Mononuclear cell (primary cell): ENCODE data around the gene XYLT1. TPM values are rescaled to one million over a fixed set of nuclear protein-coding genes. Genes with fewer than 3 reads are reported as not detected.

Experiments used
- H3K27me3 ChIP-seq: 2 replicates; pipeline ENCODE4 v1.6.0; 2011; ENCODE audit warnings: low read length, control low read depth; ENCODE audit not compliant: insufficient read depth
- H3K4me1 ChIP-seq: 2 replicates; pipeline ENCODE4 v1.5.1; 2011; ENCODE audit warnings: mild to moderate bottlenecking, low read length, control low read depth; ENCODE audit not compliant: insufficient read depth
- H3K4me3 ChIP-seq: 2 replicates; pipeline ENCODE4 v1.5.1; 2011; ENCODE audit warnings: mild to moderate bottlenecking, low read length, moderate library complexity
- H3K9me3 ChIP-seq: 2 replicates; pipeline ENCODE4 v1.5.1; 2011; ENCODE audit warnings: low read depth, mild to moderate bottlenecking, control low read depth, low read length
- total RNA-seq: library from RNA; depleted of rRNA; stranded (reverse); fragments of >200 nt; gene quantifications from one replicate; pipeline ENCODE4 v1.2.3, GENCODE V29; 2012

XYLT1 gene
- total RNA-seq, 1 donor, result 19.4 TPM

- H3K4me1 ChIP-seq, result peaks cover 5% of the 10 kb centered on the region
- H3K9me3 ChIP-seq, result no peaks in the 10 kb centered on the region
- no peak overlapping the region for H3K4me3 ChIP-seq
- H3K27me3 ChIP-seq, result no peaks in the 10 kb centered on the region
Measured at GRCh38 chr16:17104654-17105053, 366.1 kb downstream of the XYLT1 start.

DNA sequence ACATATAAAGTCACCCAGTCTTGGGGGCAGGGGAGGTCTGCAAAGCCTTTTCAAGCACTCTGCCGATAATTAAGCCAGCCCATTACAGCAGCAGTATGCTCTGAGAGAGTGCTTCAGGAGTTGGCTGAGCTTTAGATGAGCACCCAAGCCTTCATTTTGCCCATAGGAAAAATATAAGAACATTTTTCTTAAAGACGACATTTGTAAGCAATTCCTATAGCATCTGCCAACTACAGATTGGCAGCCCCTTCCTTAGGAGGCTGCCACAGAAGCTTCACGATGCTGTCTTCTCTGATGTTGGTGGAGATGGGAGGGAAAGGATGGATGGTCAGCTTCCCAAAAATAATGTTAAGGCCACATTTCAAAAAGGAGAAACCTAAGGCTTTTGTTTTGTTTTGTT lies 367.5 kb downstream of the XYLT1 start:
- Histone ChIP-seq H3K4me1 (peaks cover 5% of the 10 kb centered on the region), H3K27me3 (no peaks in the 10 kb centered on the region), H3K4me3 (no peak overlapping the region), H3K9me3 (no peaks in the 10 kb centered on the region)

DNA sequence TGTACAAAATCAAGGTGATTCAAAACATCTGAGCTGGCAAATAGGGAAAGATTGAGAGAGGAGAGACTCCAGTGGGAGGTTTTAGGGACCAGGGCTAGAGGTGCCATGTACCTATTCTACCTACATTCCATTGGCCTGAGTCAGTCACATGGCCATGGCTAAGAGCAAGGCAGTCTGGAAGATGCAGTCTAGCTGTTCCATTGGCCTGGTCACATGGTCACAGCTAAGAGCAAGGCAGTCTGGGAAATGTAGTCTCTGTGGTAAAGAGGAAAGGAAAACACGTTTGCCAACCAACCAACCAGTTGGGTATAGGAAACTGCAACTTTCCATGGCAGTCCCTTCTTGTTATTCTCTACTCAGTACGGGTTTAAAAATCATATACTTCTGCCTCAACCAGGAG lies 369.1 kb downstream of the XYLT1 start:
- no peak overlapping the region for H3K4me3 ChIP-seq
- no peaks in the 10 kb centered on the region for H3K27me3 ChIP-seq
- no peaks in the 10 kb centered on the region for H3K9me3 ChIP-seq
- H3K4me1 ChIP-seq, result peaks cover 5% of the 10 kb centered on the region

DNA sequence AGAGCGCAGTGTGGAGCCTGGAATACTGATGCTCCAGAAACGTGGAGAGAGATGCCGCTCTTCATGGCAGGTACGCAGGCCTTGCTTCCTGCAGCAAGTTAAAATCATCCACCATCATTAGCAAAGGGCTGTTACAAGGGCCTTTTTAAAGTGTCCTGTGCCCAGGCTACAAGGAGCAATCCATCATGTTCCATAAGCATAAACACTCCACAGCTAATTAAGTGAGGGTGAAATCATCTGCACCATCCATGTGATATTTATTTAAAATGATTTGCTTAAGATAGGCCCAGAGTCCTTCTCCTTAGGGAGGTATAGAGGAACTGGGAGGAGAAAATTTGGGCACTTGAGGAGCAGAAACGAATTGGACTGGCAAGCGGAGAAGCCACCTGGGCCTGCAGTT lies 372.1 kb downstream of the XYLT1 start:
- no peak overlapping the region for H3K4me3 ChIP-seq
- no peaks in the 10 kb centered on the region for H3K9me3 ChIP-seq
- no peaks in the 10 kb centered on the region for H3K4me1 ChIP-seq
- no peaks in the 10 kb centered on the region for H3K27me3 ChIP-seq

DNA sequence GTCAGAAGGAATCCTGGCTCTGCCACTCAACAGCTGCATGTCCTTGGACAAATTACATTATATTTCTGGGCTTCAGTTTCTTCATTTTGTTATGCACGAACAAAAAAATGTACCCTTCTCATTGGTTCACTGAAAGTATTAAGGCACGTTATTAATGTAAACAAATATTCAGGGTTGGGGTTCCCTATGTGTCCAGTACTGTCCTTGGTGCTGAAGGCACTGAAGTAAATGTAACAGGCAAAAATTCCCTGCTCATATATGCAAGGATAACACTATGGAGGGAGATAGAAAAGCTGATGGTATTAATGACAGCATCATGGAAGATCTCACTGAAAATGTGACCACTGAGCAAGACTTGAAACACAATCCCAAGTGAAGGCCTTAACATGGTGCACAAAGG lies 386.6 kb downstream of the XYLT1 start:
- H3K4me1 ChIP-seq, result no peaks in the 10 kb centered on the region
- H3K4me3 ChIP-seq, result no peak overlapping the region
- H3K27me3 ChIP-seq, result no peaks in the 10 kb centered on the region
- no peaks in the 10 kb centered on the region for H3K9me3 ChIP-seq

DNA sequence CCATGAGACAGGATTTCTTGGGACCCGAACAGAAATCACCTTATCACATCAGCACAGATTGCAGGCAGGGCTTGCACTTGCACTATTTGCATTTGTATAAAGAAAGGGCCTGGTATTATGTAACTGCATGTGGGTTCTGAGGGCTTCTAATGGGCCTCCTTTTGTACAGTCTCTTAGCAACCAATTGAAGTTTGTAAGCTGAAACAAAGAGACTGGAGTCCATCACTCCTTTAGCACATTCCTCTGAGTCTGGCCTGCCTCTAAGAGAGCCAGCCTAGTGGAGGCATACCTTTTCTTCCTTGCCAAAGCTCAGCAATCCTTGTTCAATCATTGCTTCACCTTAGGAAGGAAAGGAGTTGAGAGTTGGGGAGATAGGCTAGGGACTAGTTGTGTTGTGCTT lies 387.1 kb downstream of the XYLT1 start:
- Histone ChIP-seq H3K9me3 (no peaks in the 10 kb centered on the region), H3K4me1 (no peaks in the 10 kb centered on the region), H3K27me3 (no peaks in the 10 kb centered on the region)

GRCh38 chr16:17082095-17082882 lies 388.5 kb downstream of the XYLT1 start:
- Histone ChIP-seq H3K27me3 (no peaks in the 10 kb centered on the region), H3K4me1 (no peaks in the 10 kb centered on the region), H3K4me3 (no peak overlapping the region), H3K9me3 (no peaks in the 10 kb centered on the region)

More for the DNA sequence above, 387.1 kb downstream of the XYLT1 start:
- no peak overlapping the region for H3K4me3 ChIP-seq

DNA sequence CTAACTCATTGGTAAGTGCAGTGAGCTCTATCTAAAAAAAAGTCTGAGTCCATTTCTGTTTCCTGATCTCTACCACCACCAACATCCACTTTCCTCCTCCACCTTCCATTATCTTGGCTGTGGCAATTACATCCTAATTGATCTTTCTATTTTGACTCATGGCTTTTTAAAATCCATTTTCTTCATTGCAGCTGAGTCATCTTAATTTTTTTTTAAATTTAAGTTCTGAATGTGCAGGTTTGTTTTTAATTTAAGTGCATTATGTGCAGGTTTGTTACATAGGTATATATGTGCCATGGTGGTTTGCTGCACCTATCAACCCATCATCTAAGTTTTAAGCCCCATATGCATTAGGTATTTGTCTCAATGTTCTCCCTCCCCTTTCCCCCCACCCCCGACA lies 390.7 kb downstream of the XYLT1 start:
- Histone ChIP-seq H3K27me3 (no peaks in the 10 kb centered on the region), H3K4me3 (no peak overlapping the region), H3K9me3 (no peaks in the 10 kb centered on the region), H3K4me1 (no peaks in the 10 kb centered on the region)

DNA sequence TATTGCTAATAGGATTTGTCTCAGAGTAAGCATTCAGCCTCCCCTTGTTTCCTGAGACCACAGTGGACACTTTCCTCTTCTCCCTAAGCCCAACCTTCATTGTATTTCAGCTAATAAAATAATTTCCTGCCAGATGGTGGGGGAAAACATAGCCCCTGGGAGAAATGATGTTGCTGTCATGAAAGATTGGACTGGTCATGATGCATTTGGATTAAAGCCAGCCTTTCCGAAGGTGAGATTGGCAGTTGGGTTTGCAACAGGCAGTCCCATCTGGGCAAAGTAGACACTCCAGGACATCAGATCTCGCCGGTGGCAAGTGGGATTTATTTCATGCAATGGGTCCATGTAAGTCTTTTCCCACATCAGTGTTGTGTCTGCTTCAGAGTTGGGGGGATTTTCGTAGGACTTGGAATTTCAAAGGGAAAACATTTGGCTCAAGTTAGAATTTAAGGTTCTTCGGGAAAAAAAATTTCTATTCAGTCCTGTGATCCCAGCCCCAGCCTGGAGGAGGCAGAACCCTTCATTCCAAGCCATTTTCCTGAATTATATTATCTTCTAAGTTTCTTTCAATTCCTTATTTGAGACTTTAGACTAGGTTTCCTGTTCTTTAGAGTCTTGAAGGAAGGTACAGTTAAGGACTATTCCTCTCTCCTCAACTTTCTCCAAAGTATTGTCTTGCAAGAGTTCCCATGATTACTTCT lies 391.7 kb downstream of the XYLT1 start:
- Histone ChIP-seq H3K27me3 (no peaks in the 10 kb centered on the region), H3K4me3 (no peak overlapping the region), H3K4me1 (no peaks in the 10 kb centered on the region), H3K9me3 (no peaks in the 10 kb centered on the region)

- no peak overlapping the region for H3K4me3 ChIP-seq
- H3K4me1 ChIP-seq, result no peaks in the 10 kb centered on the region
- no peaks in the 10 kb centered on the region for H3K27me3 ChIP-seq
- H3K9me3 ChIP-seq, result no peaks in the 10 kb centered on the region
Measured at GRCh38 chr16:17076818-17077498, 393.8 kb downstream of the XYLT1 start.

GRCh38 chr16:17076092-17076754 lies 394.5 kb downstream of the XYLT1 start:
- Histone ChIP-seq H3K4me1 (peaks cover under 1% of the 10 kb centered on the region), H3K27me3 (no peaks in the 10 kb centered on the region), H3K4me3 (no peak overlapping the region), H3K9me3 (no peaks in the 10 kb centered on the region)

- no peak overlapping the region for H3K4me3 ChIP-seq
- H3K4me1 ChIP-seq, result peaks cover 26% of the 10 kb centered on the region
- no peaks in the 10 kb centered on the region for H3K9me3 ChIP-seq
- no peaks in the 10 kb centered on the region for H3K27me3 ChIP-seq
Measured at GRCh38 chr16:17072104-17072503, 398.7 kb downstream of the XYLT1 start.

DNA sequence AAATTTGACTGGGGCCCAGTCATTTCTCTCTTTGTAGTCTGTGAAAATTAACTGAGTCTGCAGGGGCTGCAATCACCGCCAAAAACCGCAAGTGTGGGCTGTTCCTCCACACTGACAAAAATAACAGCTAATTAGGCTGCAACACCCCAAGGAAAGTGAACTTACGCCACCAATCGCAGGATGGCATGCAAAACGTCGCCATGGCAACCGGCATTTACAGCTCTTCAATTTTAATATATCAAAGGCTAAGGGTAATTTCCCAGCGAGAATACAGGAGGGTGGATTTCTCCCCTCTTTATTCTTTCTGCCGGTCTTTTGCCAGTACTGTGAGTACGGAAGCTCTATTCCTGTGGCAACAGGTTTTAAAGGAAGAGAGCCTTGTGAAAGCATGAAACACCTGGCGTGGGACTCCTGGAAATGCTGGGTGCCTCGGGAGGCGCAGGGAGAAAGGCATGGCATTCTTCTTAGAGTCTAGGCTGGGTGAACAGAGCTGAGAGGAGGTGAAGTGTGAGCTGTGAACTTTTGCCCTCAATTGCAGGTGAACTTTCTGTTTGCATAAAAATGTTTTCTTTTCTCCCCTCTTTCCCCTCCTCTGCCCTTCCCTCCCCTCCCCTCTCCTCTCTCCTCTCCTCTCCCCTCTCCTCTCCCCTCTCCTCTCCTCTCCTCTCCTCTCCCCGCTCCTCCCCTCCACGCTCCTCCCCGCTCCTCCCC lies 399.7 kb downstream of the XYLT1 start:
- no peak overlapping the region for H3K4me3 ChIP-seq
- no peaks in the 10 kb centered on the region for H3K27me3 ChIP-seq
- H3K4me1 ChIP-seq, result peaks cover 26% of the 10 kb centered on the region
- H3K9me3 ChIP-seq, result no peaks in the 10 kb centered on the region

DNA sequence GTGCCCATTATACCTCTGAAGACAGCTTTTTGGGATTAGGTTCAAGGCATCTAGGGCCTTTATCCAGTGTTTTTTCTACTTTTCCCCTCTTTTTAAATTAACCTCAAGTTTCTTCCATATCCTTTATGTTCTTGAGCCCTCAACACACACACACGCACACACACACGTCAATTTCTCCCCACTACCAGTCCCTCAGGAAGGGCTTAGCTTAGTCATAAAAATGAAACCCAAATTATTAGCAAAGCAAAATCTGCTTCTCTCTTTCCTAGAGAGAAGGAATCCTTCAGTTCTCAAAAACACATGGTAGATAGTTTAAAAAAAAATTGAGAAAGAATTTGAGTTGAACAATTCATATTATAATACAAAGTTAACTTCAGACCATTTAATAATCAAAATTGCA lies 401.1 kb downstream of the XYLT1 start:
- no peaks in the 10 kb centered on the region for H3K9me3 ChIP-seq
- H3K4me3 ChIP-seq, result no peak overlapping the region
- peaks cover 26% of the 10 kb centered on the region for H3K4me1 ChIP-seq
- H3K27me3 ChIP-seq, result no peaks in the 10 kb centered on the region
